ENCODE results near the gene TBL1X. TPM values are rescaled to one million over a fixed set of nuclear protein-coding genes. Genes with fewer than 3 reads are reported as not detected.

TBL1X gene
- total RNA-seq, 2 experiments from 2014 or later = 16.1 to 35.7 TPM

- H3K4me2 ChIP-seq (ENCODE audit: low read length) = no peak overlapping the region
- no peaks in the 10 kb centered on the region for H3K79me2 ChIP-seq (ENCODE audit: insufficient read depth, low read depth, low read length)
- H3K4me3 ChIP-seq (ENCODE audit: low read depth, low read length, poor library complexity, severe bottlenecking) = no peak overlapping the region
- intact Hi-C loops (cut with micrococcal nuclease; ENCODE audit: unreplicated experiment) = no loop called here
- no peaks in the 10 kb centered on the region for H4K20me1 ChIP-seq (ENCODE audit: insufficient read depth, low read length)
- ChIA-PET POLR2A (no interaction called here), CTCF (ENCODE audit: unreplicated experiment) (no interaction called here)
- H2AFZ ChIP-seq (ENCODE audit: low read length) = no peak overlapping the region
- peaks cover 4% of the 10 kb centered on the region for H3K4me1 ChIP-seq (ENCODE audit: insufficient read depth, low read length, poor library complexity, severe bottlenecking)
- H3K9me2 ChIP-seq (ENCODE audit: insufficient read depth, low read length) = no peaks in the 10 kb centered on the region
- DNase-seq (ENCODE audit: low spot score) = no peak
- no peak for TF ChIP-seq EZH2phosphoT487 (IDR thresholded peaks at IDR 0.05; ENCODE audit: borderline replicate concordance, low read depth, low read length)
- TF ChIP-seq, protein P1, sequence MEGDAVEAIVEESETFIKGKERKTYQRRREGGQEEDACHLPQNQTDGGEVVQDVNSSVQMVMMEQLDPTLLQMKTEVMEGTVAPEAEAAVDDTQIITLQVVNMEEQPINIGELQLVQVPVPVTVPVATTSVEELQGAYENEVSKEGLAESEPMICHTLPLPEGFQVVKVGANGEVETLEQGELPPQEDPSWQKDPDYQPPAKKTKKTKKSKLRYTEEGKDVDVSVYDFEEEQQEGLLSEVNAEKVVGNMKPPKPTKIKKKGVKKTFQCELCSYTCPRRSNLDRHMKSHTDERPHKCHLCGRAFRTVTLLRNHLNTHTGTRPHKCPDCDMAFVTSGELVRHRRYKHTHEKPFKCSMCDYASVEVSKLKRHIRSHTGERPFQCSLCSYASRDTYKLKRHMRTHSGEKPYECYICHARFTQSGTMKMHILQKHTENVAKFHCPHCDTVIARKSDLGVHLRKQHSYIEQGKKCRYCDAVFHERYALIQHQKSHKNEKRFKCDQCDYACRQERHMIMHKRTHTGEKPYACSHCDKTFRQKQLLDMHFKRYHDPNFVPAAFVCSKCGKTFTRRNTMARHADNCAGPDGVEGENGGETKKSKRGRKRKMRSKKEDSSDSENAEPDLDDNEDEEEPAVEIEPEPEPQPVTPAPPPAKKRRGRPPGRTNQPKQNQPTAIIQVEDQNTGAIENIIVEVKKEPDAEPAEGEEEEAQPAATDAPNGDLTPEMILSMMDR (conservative IDR thresholded peaks at IDR 0.05; ENCODE audit: low read length) = no peak
- H3K36me3 ChIP-seq (ENCODE audit: insufficient read depth, low read length) = no peaks in the 10 kb centered on the region
- H3K27ac ChIP-seq (ENCODE audit: low read depth, low read length, poor library complexity, severe bottlenecking) = no peak overlapping the region
- no TSS peak for BruUV-seq (replicated peaks)
- no peaks in the 10 kb centered on the region for H3K9me3 ChIP-seq (ENCODE audit: low read length)
These were observed 140.6 kb downstream of the TBL1X start for GRCh38 chrX:9605484-9605883.

- BruUV-seq (replicated peaks) = no TSS peak
- no peaks in the 10 kb centered on the region for H4K20me1 ChIP-seq (ENCODE audit: insufficient read depth, low read length)
- H3K27ac ChIP-seq (ENCODE audit: low read depth, low read length, poor library complexity, severe bottlenecking) = no peak overlapping the region
- TF ChIP-seq EZH2phosphoT487 (IDR thresholded peaks at IDR 0.05; ENCODE audit: borderline replicate concordance, low read depth, low read length) = no peak
- TF ChIP-seq, protein P1 (conservative IDR thresholded peaks at IDR 0.05; ENCODE audit: low read length) = no peak
- no peak overlapping the region for H3K4me3 ChIP-seq (ENCODE audit: low read depth, low read length, poor library complexity, severe bottlenecking)
- DNase-seq (ENCODE audit: low spot score) = no peak
- peaks cover 4% of the 10 kb centered on the region for H3K4me1 ChIP-seq (ENCODE audit: insufficient read depth, low read length, poor library complexity, severe bottlenecking)
- H3K9me2 ChIP-seq (ENCODE audit: insufficient read depth, low read length) = no peaks in the 10 kb centered on the region
- intact Hi-C loops (cut with micrococcal nuclease; ENCODE audit: unreplicated experiment) = no loop called here
- no peaks in the 10 kb centered on the region for H3K79me2 ChIP-seq (ENCODE audit: insufficient read depth, low read depth, low read length)
- no peaks in the 10 kb centered on the region for H3K9me3 ChIP-seq (ENCODE audit: low read length)
- H3K4me2 ChIP-seq (ENCODE audit: low read length) = no peak overlapping the region
- POLR2A ChIA-PET = no interaction called here
- no peaks in the 10 kb centered on the region for H3K36me3 ChIP-seq (ENCODE audit: insufficient read depth, low read length)
- CTCF ChIA-PET (ENCODE audit: unreplicated experiment) = no interaction called here
- H2AFZ ChIP-seq (ENCODE audit: low read length) = no peak overlapping the region
These were observed 142.1 kb downstream of the TBL1X start for GRCh38 chrX:9606971-9607370.

DNA sequence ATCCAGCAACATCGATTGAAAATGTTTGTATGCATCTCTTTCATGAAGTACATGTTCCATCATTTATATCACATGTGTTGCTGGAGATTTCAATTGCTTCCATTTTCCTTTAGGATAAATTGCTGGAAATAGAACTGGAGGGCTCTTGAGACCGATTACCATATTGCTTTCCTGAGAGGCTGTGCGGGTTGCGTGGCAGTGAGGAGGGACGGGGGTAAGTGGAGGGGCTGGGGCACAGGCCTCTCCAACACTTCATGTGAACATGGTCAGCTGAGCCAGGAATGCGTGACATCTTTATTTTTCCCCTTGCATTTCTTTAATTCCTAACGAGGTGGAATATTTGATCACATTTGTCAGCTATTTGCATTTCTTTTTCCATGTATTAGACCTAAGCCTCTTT is 144.6 kb downstream of the TBL1X start:
- ChIA-PET POLR2A (interaction anchor here (1.4 to 1.5 kb wide), 2 partner anchors 11 to 22 kb away, joined by 5 to 6 read pairs; no protein-coding TSS in a partner anchor), CTCF (ENCODE audit: unreplicated experiment) (no interaction called here)
- no peak overlapping the region for H2AFZ ChIP-seq (ENCODE audit: low read length)
- H3K27ac ChIP-seq (ENCODE audit: low read depth, low read length, poor library complexity, severe bottlenecking) = no peak overlapping the region
- no peaks in the 10 kb centered on the region for H3K36me3 ChIP-seq (ENCODE audit: insufficient read depth, low read length)
- H3K79me2 ChIP-seq (ENCODE audit: insufficient read depth, low read depth, low read length) = no peaks in the 10 kb centered on the region
- H3K9me2 ChIP-seq (ENCODE audit: insufficient read depth, low read length) = no peaks in the 10 kb centered on the region
- H3K4me3 ChIP-seq (ENCODE audit: low read depth, low read length, poor library complexity, severe bottlenecking) = no peak overlapping the region
- no peak overlapping the region for H3K4me2 ChIP-seq (ENCODE audit: low read length)
- no peak for TF ChIP-seq EZH2phosphoT487 (IDR thresholded peaks at IDR 0.05; ENCODE audit: borderline replicate concordance, low read depth, low read length)
- TF ChIP-seq, protein P1 (conservative IDR thresholded peaks at IDR 0.05; ENCODE audit: low read length) = no peak
- no peaks in the 10 kb centered on the region for H4K20me1 ChIP-seq (ENCODE audit: insufficient read depth, low read length)
- H3K9me3 ChIP-seq (ENCODE audit: low read length) = no peaks in the 10 kb centered on the region
- no peak for DNase-seq (ENCODE audit: low spot score)
- BruUV-seq (replicated peaks) = no TSS peak
- H3K4me1 ChIP-seq (ENCODE audit: insufficient read depth, low read length, poor library complexity, severe bottlenecking) = no peaks in the 10 kb centered on the region
- intact Hi-C loops (cut with micrococcal nuclease; ENCODE audit: unreplicated experiment) = no loop called here

Measured in OCI-LY7 (cell line).